Measurements from ENCODE around the gene ARL17B. TPM values are rescaled to one million over a fixed set of nuclear protein-coding genes. Genes with fewer than 3 reads are reported as not detected.
"Not testable (repeated sequence)": the region's sequence is repeated elsewhere in the genome, so short reads cannot be mapped to it uniquely, and the experiment has no call there.

Gene ARL17B
- total and polyA plus RNA-seq, 2 of the 8 experiments (the other 6 are each of a cell fraction or from before 2014, with no cell fraction given) = 5.4 to 21.6 TPM

DNA sequence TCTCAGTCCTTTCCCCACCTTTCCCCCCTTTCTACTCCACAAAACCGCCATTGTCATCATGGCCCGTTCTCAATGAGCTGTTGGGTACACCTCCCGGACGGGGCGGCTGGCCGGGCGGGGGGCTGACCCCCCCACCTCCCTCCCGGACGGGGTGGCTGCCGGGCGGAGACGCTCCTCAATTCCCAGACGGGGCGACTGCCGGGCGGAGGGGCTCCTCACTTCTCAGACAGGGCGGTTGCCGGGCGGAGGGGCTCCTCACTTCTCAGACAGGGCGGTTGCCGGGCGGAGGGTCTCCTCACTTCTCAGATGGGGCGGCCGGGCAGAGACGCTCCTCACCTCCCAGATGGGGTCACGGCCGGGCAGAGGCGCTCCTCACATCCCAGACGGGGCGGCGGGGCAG, 108.8 kb downstream of the ARL17B start:
- DNase-seq (ENCODE audit: low read depth in 1 of 2, low spot score in 2 of 2); H3K27ac ChIP-seq (ENCODE audit: low read depth, low read length); H2BK120ac ChIP-seq (replicated peaks; ENCODE audit: low read depth, low read length); H3K9me3 ChIP-seq (ENCODE audit: insufficient read depth in 2 of 2, low read depth in 1 of 2, low read length in 1 of 2); H3K79me1 ChIP-seq (ENCODE audit: low read depth, low read length); H2BK5ac ChIP-seq (ENCODE audit: low read depth, low read length); H3K27me3 ChIP-seq (replicated peaks in 1 of 4; ENCODE audit: control insufficient read depth in 3 of 4, extremely low read depth in 1 of 4, insufficient read depth in 3 of 4, low read length in 3 of 4); H4K91ac ChIP-seq (replicated peaks; ENCODE audit: insufficient read length, low read length); CTCF ChIA-PET (ENCODE audit: partially characterized antibody); H3K23ac ChIP-seq (ENCODE audit: insufficient read length); H3K18ac ChIP-seq (ENCODE audit: extremely low read depth, low read length); H3K9ac ChIP-seq (replicated peaks in 1 of 4; ENCODE audit: extremely low read depth in 1 of 4, low read depth in 3 of 4, low read length in 3 of 4); H2AFZ ChIP-seq (ENCODE audit: low read length); H3K4me1 ChIP-seq (replicated peaks in 1 of 4; ENCODE audit: control insufficient read depth in 3 of 4, insufficient read depth in 4 of 4, low read length in 3 of 4); H2BK15ac ChIP-seq (ENCODE audit: low read length); H3K14ac ChIP-seq (ENCODE audit: insufficient read length); H4K20me1 ChIP-seq (replicated peaks in 1 of 2; ENCODE audit: control insufficient read depth in 1 of 2, insufficient read depth in 2 of 2, low read length in 2 of 2); H3K4ac ChIP-seq (replicated peaks; ENCODE audit: insufficient read length, low read depth, low read length); H3K79me2 ChIP-seq (ENCODE audit: control insufficient read depth in 1 of 2, insufficient read depth in 2 of 2, low read length in 2 of 2); H3K23me2 ChIP-seq (ENCODE audit: low read depth, low read length); H4K8ac ChIP-seq (ENCODE audit: extremely low read depth, insufficient read depth, low read length); H4K5ac ChIP-seq (ENCODE audit: insufficient read length, low read depth, low read length); POLR2A ChIA-PET (ENCODE audit: partially characterized antibody); H3K4me2 ChIP-seq (ENCODE audit: insufficient read depth in 1 of 2, low read depth in 2 of 2, low read length in 2 of 2); H3K4me3 ChIP-seq (ENCODE audit: extremely low read depth in 1 of 4, insufficient read depth in 2 of 4, low read depth in 3 of 4, low read length in 4 of 4); H3K56ac ChIP-seq (replicated peaks; ENCODE audit: insufficient read length, low read depth, low read length); FAIRE-seq; H2AK5ac ChIP-seq (ENCODE audit: low read depth, low read length); H2BK12ac ChIP-seq (ENCODE audit: low read depth, low read length); H2BK20ac ChIP-seq (ENCODE audit: low read length); H3K36me3 ChIP-seq (ENCODE audit: control insufficient read depth in 2 of 4, insufficient read depth in 4 of 4, low read length in 3 of 4): not testable (repeated sequence)
- WGBS, 2 experiments (ENCODE audit: extremely low coverage in 1 of 2, insufficient coverage in 1 of 2, insufficient read length in 1 of 2, insufficient replicate concordance in 2 of 2, low coverage in 1 of 2, low lambda C conversion rate in 2 of 2, missing lambda C conversion rate in 1 of 2) = 93% methylated on average over 4 of the region's 31 CpGs; no CpG with 5 or more reads in 1 of the 2 experiments

DNA sequence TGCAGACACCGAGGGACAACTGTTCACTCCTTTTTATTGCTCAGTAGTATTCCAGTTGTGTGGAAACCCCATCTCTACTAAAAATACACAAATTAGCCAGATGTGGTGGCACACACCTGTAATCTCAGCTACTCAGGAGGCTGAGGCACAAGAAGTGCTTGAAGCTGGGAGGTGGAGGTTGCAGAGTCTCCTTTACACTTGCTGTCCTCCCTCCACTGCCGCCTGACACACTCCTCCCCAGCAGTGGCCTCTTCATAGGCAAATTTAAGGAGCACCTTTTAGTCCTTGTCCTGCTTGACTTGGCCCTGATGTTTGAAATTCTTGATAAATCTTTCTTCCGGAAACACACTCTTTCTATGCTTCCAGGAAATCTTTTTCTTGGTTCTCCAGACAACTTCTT, 112.4 kb downstream of the ARL17B start:
- H3K9me3 ChIP-seq (ENCODE audit: insufficient read depth in 2 of 2, low read depth in 1 of 2, low read length in 1 of 2); H3K4me2 ChIP-seq (ENCODE audit: insufficient read depth in 1 of 2, low read depth in 2 of 2, low read length in 2 of 2); H2BK12ac ChIP-seq (ENCODE audit: low read depth, low read length); POLR2A ChIA-PET (ENCODE audit: partially characterized antibody); H4K8ac ChIP-seq (ENCODE audit: extremely low read depth, insufficient read depth, low read length); H2BK5ac ChIP-seq (ENCODE audit: low read depth, low read length); H2AFZ ChIP-seq (ENCODE audit: low read length); FAIRE-seq; H3K36me3 ChIP-seq (ENCODE audit: control insufficient read depth in 2 of 4, insufficient read depth in 4 of 4, low read length in 3 of 4); H2BK120ac ChIP-seq (replicated peaks; ENCODE audit: low read depth, low read length); H3K79me1 ChIP-seq (ENCODE audit: low read depth, low read length); H3K79me2 ChIP-seq (ENCODE audit: control insufficient read depth in 1 of 2, insufficient read depth in 2 of 2, low read length in 2 of 2); H2BK15ac ChIP-seq (ENCODE audit: low read length); H3K9ac ChIP-seq (replicated peaks in 1 of 4; ENCODE audit: extremely low read depth in 1 of 4, low read depth in 3 of 4, low read length in 3 of 4); H4K20me1 ChIP-seq (replicated peaks in 1 of 2; ENCODE audit: control insufficient read depth in 1 of 2, insufficient read depth in 2 of 2, low read length in 2 of 2); H3K18ac ChIP-seq (ENCODE audit: extremely low read depth, low read length); H3K4me1 ChIP-seq (replicated peaks in 1 of 4; ENCODE audit: control insufficient read depth in 3 of 4, insufficient read depth in 4 of 4, low read length in 3 of 4); H3K4me3 ChIP-seq (ENCODE audit: extremely low read depth in 1 of 4, insufficient read depth in 2 of 4, low read depth in 3 of 4, low read length in 4 of 4); H3K56ac ChIP-seq (replicated peaks; ENCODE audit: insufficient read length, low read depth, low read length); DNase-seq (ENCODE audit: low read depth in 1 of 2, low spot score in 2 of 2); H4K5ac ChIP-seq (ENCODE audit: insufficient read length, low read depth, low read length); H3K27me3 ChIP-seq (replicated peaks in 1 of 4; ENCODE audit: control insufficient read depth in 3 of 4, extremely low read depth in 1 of 4, insufficient read depth in 3 of 4, low read length in 3 of 4); H3K23me2 ChIP-seq (ENCODE audit: low read depth, low read length); H3K23ac ChIP-seq (ENCODE audit: insufficient read length); H3K4ac ChIP-seq (replicated peaks; ENCODE audit: insufficient read length, low read depth, low read length); H4K91ac ChIP-seq (replicated peaks; ENCODE audit: insufficient read length, low read length); CTCF ChIA-PET (ENCODE audit: partially characterized antibody); H2BK20ac ChIP-seq (ENCODE audit: low read length); H2AK5ac ChIP-seq (ENCODE audit: low read depth, low read length); H3K27ac ChIP-seq (ENCODE audit: low read depth, low read length); H3K14ac ChIP-seq (ENCODE audit: insufficient read length): not testable (repeated sequence)
- 90% methylated on average over 3 of the region's 3 CpGs; no CpG with 5 or more reads in 1 of the 2 experiments for WGBS, 2 experiments (ENCODE audit: extremely low coverage in 1 of 2, insufficient coverage in 1 of 2, insufficient read length in 1 of 2, insufficient replicate concordance in 2 of 2, low coverage in 1 of 2, low lambda C conversion rate in 2 of 2, missing lambda C conversion rate in 1 of 2)
